Fibroblast of skin of right quadriceps (primary cell): ENCODE results near the gene CNN2.
A peak's percentile ranks its signal among the peaks of the same experiment; 100 is the strongest.

Source experiments
- DNase-seq: peaks from one replicate; pipeline ENCODE4 v3.0.0-alpha.2; 2013

CNN2 gene

GRCh38 chr19:1025960-1026782, at the start of gene CNN2:
Gene CNN2, plus strand, starts transcription at chr19:1026608. Its CDS starts 54 bp downstream, at chr19:1026662.
- DNase-seq = peak; percentile 86

GRCh38 chr19:977058-977464, 49.3 kb upstream of the CNN2 start:
- DNase-seq = no peak

GRCh38 chr19:979318-979741, 47.1 kb upstream of the CNN2 start:
- DNase-seq = no peak

DNA sequence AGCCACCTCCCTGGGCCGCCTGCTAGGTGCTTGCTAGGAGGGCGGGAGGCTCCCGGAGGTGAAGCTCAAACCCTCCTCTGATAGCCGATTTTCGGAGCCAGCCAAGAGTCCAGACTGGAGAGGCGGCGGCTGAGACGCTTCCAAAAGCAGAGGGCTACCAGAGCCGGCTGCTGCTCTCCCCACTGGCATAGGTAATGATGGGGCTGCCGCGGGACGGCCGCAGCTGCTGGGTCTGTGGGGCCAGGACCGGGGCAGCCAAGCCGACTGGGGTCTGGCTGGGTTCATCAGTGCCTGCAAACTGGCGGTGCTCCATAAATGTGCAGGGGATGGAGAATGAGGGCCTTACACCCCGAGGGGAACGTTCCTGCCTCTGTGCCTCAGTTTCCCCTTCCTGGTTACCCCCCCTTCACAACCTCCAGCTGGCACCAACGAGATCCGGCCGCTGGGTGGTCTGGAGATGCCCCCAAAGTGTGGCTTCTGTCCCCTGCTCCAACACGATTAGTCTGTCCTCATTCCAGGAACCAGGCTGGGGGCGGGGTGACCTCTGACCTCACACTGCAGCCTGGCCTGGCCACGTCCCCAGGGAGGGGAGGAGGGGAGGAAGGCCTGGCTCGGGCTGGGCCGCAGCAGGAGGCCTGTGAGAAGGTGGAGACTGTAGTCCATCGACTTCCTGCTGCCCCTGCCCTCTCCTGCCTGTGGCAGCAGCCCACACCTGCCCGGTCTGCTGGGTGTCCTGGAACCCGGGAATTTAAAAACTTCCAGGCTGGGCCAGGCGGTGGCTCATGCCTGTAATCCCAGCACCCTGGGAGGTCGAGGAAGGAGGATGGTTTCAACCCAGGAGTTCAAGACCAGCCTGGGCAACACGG, 46.0 kb upstream of the CNN2 start:
- no peak for DNase-seq

DNA sequence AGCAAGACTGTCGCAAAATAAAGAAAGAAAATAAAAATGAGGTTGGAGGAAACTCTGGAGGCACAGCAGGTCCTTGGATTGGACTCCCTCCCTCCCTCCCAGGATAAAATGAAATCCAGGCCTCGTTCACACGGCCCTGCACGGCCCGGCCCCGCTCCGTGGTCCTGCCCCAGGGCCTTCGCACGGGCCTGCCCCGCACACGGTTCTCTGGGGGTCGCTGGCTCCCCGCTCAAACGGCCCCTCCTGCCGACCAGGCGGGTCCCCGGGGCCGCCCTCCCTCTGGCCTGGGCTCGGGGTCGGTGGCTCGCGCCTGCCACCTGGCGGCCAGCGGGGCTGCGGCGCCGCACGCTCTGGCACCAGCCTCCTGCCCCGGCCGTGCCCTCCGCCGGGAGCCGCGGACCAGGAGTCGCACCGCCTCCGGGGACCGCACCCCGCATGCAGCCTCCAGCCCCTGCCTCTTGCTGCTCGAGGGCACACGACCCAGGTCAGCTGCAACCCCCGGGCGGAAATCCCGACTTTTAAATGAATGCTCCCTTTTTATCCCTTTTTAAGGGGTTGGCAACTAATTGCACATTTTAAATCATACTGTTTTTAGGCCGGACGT, 43.7 kb upstream of the CNN2 start:
- peak; percentile 49 for DNase-seq

GRCh38 chr19:984165-984967, 42.0 kb upstream of the CNN2 start, which contains the start of gene WDR18:
Gene WDR18, plus strand, starts transcription at chr19:984345. Its CDS starts 9 bp downstream, at chr19:984354.
- DNase-seq = peak; percentile 87

- no peak for DNase-seq
Observed at GRCh38 chr19:986083-986482, 40.3 kb upstream of the CNN2 start.

DNA sequence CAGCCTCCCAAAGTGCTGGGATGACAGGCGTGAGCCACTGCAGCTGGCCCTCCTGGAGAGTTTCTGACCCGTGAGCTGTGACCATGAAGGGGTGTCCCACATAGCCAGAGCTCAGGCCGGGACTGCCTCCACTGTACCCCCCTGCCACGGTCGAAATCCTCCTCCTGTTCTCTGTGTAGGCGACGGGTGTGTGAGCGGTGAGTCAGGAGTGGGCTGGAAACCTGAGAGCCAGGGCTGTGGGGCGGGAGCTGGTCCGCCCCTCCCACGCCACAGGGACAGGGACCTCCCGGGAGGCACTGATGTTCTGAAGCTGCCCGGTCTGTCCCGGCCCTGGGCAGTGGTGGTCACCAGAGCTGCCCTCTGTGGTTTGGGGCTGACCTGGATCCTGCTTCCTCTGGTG, 38.3 kb upstream of the CNN2 start:
- DNase-seq = no peak

DNA sequence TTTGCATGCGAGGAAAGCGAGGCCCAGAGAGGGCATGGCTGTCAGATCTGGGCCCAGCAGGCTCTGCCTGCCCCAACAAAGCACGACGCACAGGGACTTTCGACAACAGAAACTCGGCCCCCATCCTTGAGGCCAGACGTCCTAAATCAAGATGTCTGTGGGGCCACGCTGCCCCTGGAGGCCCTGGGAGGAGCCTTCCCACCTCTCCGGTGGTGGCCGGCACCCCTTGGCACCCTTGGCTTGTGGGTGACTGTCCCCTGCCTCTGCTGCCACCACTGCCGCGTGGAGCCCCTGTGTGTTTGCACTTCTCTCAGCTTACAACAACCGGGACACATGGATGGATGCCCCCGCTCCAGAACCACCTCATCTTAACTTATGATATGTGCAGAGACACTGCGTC, 37.9 kb upstream of the CNN2 start:
- no peak for DNase-seq

DNA sequence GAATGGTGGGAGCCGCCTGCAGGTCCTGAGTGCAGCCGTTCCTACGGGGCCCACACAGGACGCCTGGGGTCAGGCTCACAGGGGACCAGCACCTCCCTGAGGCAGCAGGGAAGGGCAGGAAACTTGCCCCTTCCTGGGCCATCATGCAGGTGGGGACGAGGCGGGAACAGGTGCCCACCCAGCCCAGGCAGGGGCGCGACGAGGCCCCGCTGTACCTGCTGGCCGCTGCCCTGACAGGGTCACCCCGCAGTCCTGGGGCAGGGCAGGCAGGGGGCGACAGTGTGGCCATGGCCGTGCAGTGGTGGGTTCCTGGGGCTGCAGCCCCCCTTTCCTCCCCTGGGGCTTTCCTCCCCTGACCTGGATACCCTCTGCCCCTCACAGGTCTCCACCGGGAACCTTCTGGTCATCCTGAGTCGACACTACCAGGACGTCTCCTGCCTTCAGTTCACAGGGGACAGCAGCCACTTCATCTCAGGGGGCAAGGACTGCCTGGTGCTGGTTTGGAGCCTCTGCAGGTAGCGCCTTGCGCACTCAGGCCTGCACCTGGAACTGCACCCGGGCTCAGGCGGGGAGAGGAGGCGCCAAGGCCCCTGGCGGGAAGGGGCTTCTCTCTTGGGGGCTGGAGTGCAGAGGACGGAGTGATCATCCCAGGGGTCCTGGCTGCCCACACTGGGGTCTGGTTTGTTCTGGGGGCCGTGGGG, 36.9 kb upstream of the CNN2 start:
- DNase-seq = no peak

DNA sequence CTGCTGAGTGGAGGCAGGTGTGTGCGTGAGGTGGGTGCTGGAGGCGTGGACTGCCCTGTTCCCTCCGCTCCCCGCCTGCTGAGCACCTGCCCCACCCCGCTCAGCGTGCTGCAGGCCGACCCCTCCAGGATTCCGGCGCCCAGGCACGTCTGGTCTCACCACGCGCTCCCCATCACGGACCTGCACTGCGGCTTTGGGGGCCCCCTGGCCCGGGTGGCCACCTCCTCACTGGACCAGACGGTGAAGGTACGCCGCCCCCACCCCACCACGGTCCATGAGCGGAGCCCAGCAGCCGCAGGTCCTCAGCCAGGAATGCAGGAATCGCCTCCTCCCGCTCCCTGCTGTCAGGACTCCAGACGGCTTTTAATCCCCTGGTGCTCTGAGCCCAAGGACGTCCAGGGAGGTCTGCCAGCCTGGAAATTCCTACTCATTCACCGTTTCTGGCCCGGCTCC, 36.3 kb upstream of the CNN2 start:
- no peak for DNase-seq

GRCh38 chr19:990746-991145, 35.7 kb upstream of the CNN2 start:
- no peak for DNase-seq

DNA sequence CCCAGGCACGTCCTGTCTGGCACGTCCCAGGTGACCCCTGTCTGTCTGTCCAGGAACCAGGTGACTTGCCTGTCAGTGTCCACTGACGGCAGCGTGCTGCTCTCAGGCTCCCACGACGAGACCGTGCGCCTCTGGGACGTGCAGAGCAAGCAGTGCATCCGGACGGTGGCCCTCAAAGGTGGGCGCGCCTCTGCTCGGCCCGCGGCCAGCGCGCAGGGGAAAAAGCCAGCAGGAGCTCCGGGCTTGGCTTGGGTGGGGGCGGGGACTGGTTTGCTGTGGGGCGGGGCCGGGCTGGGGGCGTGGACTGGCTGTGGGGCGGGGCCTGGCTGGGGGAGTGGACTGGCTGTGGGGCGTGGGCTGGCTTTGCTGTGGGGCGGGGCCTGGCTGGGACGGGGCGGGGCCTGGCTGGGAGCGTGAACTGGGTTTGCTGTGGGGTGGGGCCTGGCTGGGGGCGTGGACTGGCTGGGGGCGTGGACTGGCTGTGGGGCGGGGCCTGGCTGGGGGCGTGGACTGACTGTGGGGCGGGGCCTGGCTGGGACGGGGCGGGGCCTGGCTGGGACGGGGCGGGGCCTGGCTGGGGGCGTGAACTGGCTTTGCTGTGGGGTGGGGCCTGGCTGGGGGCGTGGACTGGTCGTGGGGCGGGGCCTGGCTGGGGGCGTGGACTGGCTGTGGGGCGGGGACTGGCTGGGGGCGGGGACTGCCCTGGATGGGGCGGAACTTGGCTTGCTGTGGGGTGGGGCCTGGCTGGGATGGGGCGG, 35.1 kb upstream of the CNN2 start:
- DNase-seq = peak; percentile 46

- DNase-seq = no peak
Observed at GRCh38 chr19:991932-992669, 34.3 kb upstream of the CNN2 start.

DNA sequence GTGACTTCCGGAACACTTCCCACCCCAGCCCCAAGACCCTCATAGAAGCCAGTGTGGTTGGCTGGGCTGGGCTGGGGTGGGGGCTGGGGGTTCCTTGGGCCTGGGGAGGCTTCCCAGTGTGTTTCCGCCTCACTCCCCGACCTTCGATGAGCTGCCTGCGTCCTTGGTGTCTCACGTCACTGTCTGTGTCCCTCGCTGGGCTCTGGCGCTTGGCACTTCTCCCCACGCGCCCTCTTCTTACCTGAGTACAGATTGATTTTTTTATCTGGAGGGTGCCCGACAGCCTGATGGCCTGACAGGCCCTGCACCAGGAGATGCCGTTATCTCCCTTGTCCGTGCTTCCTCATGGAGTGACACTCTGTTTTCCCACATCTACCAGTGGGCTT, 33.7 kb upstream of the CNN2 start:
- DNase-seq = no peak

- DNase-seq = no peak
Observed at GRCh38 chr19:993361-993830, 33.0 kb upstream of the CNN2 start.

- no peak for DNase-seq
Observed at GRCh38 chr19:993831-994393, 32.5 kb upstream of the CNN2 start.

DNA sequence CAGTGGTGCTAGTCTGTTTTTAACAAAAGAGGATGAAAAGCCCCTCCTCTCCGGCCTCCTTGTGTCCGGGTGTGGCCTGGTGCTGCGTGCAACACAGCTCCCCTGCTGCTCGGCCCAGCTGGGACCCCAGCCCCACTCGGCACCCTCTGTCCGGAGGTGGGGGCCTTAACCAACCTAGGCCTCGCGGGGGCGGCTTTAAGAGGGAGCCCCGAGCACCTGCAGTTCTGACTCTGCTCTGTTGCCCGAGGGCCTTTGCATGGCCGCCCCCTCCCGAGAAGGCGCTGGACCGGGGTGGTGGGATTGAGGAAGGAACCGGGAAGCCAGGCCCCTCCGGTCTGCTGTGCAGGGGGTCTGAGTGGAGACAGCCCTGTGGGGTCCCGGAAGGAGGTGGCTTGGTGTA, 31.9 kb upstream of the CNN2 start:
- DNase-seq = no peak

GRCh38 chr19:995051-995827, 31.2 kb upstream of the CNN2 start:
- DNase-seq = no peak
